HPDE6-E6E7 (cell line): ENCODE data around the gene POT1.

Experiments used
- DNase-seq: peaks from one replicate; pipeline ENCODE4 v3.0.0; 2011; ENCODE audit warnings: missing footprints; ENCODE audit errors: extremely low spot score

POT1 gene

GRCh38 chr7:124810605-124811004 is 119.0 kb downstream of the POT1 start:
- no peak for DNase-seq

GRCh38 chr7:124808206-124808605 is 121.4 kb downstream of the POT1 start:
- DNase-seq: no peak

GRCh38 chr7:124801330-124801895 is 128.2 kb downstream of the POT1 start:
- DNase-seq: no peak

- no peak for DNase-seq
Measured at GRCh38 chr7:124800386-124800785, 129.2 kb downstream of the POT1 start.

GRCh38 chr7:124799448-124799847 is 130.2 kb downstream of the POT1 start:
- no peak for DNase-seq

- no peak for DNase-seq
Measured at GRCh38 chr7:124796771-124797170, 132.9 kb downstream of the POT1 start.

- no peak for DNase-seq
Measured at GRCh38 chr7:124792696-124793095, 136.9 kb downstream of the POT1 start.

- no peak for DNase-seq
Measured at GRCh38 chr7:124792002-124792401, 137.6 kb downstream of the POT1 start.

- DNase-seq: no peak
Measured at GRCh38 chr7:124791426-124791825, 138.2 kb downstream of the POT1 start.

- DNase-seq: no peak
Measured at GRCh38 chr7:124790645-124791044, 139.0 kb downstream of the POT1 start.

GRCh38 chr7:124785994-124786393 is 143.6 kb downstream of the POT1 start:
- DNase-seq: no peak

- peak; percentile 23 for DNase-seq
Measured at GRCh38 chr7:124784879-124785818, 144.5 kb downstream of the POT1 start.

GRCh38 chr7:124783271-124783670 is 146.4 kb downstream of the POT1 start:
- DNase-seq: no peak

GRCh38 chr7:124781907-124782734 is 147.5 kb downstream of the POT1 start:
- no peak for DNase-seq

- DNase-seq: no peak
Measured at GRCh38 chr7:124781418-124781817, 148.2 kb downstream of the POT1 start.

- DNase-seq: no peak
Measured at GRCh38 chr7:124780608-124781007, 149.0 kb downstream of the POT1 start.

GRCh38 chr7:124780056-124780455 is 149.6 kb downstream of the POT1 start:
- no peak for DNase-seq

GRCh38 chr7:124779620-124780019 is 150.0 kb downstream of the POT1 start:
- DNase-seq: no peak

- DNase-seq: no peak
Measured at GRCh38 chr7:124779194-124779593, 150.4 kb downstream of the POT1 start.

- DNase-seq: no peak
Measured at GRCh38 chr7:124777268-124777667, 152.4 kb downstream of the POT1 start.

GRCh38 chr7:124776153-124776552 is 153.5 kb downstream of the POT1 start:
- DNase-seq: no peak

GRCh38 chr7:124775422-124775821 is 154.2 kb downstream of the POT1 start:
- no peak for DNase-seq
